ENCODE data around the gene L3MBTL4.
"Not testable (repeated sequence)": the region's sequence is repeated elsewhere in the genome, so short reads cannot be mapped to it uniquely, and the experiment has no call there.

The L3MBTL4 gene

DNA sequence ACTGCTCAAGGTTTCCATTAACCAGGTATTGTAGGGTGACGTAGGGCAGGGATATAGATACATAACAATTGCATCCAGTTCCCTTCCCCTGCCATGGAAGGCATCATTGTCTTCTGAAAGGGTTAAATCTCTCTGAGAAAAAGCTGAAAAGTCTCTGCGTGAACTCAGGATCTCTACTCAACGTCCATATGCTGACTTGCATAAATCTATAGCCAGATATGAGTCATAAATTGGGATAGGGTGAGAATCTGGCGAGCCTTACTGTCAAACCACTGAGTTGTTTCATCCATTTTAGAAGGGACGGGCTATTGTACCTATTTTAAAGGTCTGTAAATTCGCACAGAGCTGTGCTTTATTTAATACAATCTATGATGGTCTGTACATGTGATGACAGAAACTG lies 258.3 kb downstream of the L3MBTL4 start:
- TF ChIP-seq, protein P1, sequence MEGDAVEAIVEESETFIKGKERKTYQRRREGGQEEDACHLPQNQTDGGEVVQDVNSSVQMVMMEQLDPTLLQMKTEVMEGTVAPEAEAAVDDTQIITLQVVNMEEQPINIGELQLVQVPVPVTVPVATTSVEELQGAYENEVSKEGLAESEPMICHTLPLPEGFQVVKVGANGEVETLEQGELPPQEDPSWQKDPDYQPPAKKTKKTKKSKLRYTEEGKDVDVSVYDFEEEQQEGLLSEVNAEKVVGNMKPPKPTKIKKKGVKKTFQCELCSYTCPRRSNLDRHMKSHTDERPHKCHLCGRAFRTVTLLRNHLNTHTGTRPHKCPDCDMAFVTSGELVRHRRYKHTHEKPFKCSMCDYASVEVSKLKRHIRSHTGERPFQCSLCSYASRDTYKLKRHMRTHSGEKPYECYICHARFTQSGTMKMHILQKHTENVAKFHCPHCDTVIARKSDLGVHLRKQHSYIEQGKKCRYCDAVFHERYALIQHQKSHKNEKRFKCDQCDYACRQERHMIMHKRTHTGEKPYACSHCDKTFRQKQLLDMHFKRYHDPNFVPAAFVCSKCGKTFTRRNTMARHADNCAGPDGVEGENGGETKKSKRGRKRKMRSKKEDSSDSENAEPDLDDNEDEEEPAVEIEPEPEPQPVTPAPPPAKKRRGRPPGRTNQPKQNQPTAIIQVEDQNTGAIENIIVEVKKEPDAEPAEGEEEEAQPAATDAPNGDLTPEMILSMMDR (IDR thresholded peaks at IDR 0.05; ENCODE audit: low read length, missing control alignments): no peak
- no peak for DNase-seq (ENCODE audit: low read depth)
- H3K4me3 ChIP-seq (replicated peaks; ENCODE audit: low read depth, low read length): no peak overlapping the region

DNA sequence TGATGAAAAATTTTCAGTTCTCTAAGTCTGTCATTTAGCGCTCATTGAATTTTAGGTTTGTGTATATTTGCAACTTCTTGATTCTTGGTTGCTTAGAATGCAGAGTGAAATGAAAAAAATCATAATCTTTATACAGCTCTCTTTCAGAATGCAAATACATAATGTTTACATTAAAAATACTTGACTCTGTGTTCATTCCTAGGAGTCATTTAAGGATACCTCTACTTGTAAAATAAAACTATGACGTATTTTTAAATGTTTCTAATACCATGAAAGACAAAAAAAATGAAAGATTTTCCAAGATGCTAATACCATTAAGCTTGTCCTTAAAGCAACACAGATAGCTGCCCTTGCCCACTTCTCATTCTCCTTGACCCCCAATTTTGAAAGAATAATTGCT lies 259.0 kb downstream of the L3MBTL4 start:
- TF ChIP-seq, protein P1 (IDR thresholded peaks at IDR 0.05; ENCODE audit: low read length, missing control alignments): no peak
- no peak for DNase-seq (ENCODE audit: low read depth)
- no peak overlapping the region for H3K4me3 ChIP-seq (replicated peaks; ENCODE audit: low read depth, low read length)

DNA sequence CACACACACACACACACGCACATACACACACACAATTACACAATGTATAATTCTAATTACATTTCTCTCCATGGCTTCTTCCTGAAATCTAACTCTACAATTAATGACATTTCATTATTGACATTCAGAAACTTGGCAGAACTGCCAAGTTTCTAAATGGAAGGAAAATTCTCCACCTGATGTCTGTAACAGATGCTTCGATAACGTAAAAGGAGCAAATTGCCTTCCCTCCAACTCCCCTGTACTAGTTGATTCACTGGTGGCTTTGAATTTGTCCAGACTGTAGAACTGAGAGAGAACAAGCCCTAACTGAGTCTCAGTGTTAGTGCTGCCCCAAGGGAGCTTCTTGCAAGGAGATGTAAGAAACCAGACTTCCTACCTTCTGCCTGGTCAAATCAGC lies 264.3 kb downstream of the L3MBTL4 start:
- no peak overlapping the region for H3K4me3 ChIP-seq (replicated peaks; ENCODE audit: low read depth, low read length)
- DNase-seq (ENCODE audit: low read depth): no peak
- TF ChIP-seq, protein P1 (IDR thresholded peaks at IDR 0.05; ENCODE audit: low read length, missing control alignments): no peak

GRCh38 chr18:6146307-6146661 lies 268.4 kb downstream of the L3MBTL4 start:
- TF ChIP-seq, protein P1 (IDR thresholded peaks at IDR 0.05; ENCODE audit: low read length, missing control alignments): no peak
- H3K4me3 ChIP-seq (replicated peaks; ENCODE audit: low read depth, low read length): no peak overlapping the region

DNA sequence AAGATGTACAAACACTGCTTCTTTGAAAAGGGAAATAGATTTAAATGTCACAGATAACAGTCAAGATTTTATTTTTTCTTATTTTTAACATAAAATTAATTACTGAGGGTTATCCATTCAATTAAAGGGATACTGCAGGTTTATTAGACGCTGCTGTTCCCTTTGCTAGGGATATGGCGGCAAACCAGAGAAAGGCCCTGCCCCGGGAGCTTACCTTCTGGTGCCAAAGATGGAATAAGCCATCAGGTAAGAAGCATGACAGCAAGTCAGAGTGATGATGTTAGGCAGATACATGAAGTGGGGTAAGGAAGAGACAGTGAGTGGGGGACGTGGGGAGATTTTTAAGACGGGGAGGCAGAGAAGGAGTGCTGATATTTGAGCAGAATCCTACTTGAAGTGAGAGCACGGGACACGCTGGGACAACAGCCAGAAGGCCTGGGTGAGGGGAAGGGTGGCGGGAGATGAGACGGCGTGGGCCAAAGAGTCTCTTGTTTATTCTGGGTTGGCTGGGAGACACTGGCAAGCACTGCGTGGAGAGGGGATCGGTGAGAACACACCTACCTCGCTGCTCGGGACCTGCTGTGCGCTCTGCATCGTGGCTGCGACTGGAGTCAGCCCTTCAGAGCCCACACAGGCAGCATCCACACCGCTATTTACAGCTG lies 268.9 kb downstream of the L3MBTL4 start:
- TF ChIP-seq, protein P1 (IDR thresholded peaks at IDR 0.05; ENCODE audit: low read length, missing control alignments): no peak
- no peak for DNase-seq (ENCODE audit: low read depth)
- H3K4me3 ChIP-seq (replicated peaks; ENCODE audit: low read depth, low read length): no peak overlapping the region

More at GRCh38 chr18:6146307-6146661, 268.4 kb downstream of the L3MBTL4 start:
- DNase-seq (ENCODE audit: low read depth): no peak

GRCh38 chr18:6139007-6139406 lies 275.7 kb downstream of the L3MBTL4 start:
- DNase-seq (ENCODE audit: low read depth): no peak
- no peak overlapping the region for H3K4me3 ChIP-seq (replicated peaks; ENCODE audit: low read depth, low read length)
- TF ChIP-seq, protein P1 (IDR thresholded peaks at IDR 0.05; ENCODE audit: low read length, missing control alignments): no peak

- not testable (repeated sequence) for DNase-seq (ENCODE audit: low read depth); H3K4me3 ChIP-seq (replicated peaks; ENCODE audit: low read depth, low read length)
Observed at GRCh38 chr18:6135901-6136300, 278.8 kb downstream of the L3MBTL4 start.

DNA sequence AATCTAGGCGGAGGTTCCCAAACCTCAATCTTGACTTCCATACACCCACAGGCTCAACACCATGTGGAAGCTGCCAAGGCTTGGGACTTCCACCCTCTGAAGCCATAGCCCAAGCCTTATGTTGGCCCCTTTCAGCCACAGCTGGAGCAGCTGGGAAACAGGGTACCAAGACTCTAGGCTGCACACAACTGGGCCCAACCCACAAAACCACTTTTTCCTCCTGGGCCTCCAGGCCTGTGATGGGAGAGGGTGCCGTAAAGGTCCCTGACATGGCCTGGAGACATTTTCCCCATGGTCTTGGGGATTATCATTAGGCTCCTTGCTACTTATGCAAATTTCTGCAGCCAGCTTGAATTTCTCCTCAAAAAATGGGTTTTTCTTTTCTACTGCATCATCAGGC lies 279.7 kb downstream of the L3MBTL4 start:
- H3K4me3 ChIP-seq (replicated peaks; ENCODE audit: low read depth, low read length); DNase-seq (ENCODE audit: low read depth): not testable (repeated sequence)
